ENCODE measurements around the gene SNX9.

DNA sequence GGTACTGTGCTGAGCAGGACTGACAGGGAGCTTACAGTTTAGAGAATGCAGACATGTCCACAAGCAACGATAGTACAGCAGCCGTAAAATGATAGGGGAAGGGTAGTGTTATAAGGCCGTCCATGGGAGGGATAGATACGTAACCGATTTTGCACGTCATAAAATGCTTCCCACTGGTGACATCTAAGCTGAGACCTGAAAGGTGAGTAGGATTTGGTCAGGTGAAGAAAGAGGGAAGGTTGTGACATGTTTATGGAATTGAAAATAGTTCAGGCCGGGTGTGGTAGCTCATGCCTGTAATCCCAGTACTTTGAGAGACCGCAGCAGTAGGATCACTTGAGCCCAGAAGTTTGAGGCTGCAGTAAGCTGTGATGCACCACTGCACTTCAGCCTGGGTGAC, 25.6 kb downstream of the SNX9 start:
- TF ChIP-seq, protein P1, sequence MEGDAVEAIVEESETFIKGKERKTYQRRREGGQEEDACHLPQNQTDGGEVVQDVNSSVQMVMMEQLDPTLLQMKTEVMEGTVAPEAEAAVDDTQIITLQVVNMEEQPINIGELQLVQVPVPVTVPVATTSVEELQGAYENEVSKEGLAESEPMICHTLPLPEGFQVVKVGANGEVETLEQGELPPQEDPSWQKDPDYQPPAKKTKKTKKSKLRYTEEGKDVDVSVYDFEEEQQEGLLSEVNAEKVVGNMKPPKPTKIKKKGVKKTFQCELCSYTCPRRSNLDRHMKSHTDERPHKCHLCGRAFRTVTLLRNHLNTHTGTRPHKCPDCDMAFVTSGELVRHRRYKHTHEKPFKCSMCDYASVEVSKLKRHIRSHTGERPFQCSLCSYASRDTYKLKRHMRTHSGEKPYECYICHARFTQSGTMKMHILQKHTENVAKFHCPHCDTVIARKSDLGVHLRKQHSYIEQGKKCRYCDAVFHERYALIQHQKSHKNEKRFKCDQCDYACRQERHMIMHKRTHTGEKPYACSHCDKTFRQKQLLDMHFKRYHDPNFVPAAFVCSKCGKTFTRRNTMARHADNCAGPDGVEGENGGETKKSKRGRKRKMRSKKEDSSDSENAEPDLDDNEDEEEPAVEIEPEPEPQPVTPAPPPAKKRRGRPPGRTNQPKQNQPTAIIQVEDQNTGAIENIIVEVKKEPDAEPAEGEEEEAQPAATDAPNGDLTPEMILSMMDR (IDR thresholded peaks at IDR 0.05), result no peak
- TF ChIP-seq POLR2AphosphoS5 (IDR thresholded peaks at IDR 0.05), result no peak
